Measurements from ENCODE around the gene CSGALNACT2.

DNA sequence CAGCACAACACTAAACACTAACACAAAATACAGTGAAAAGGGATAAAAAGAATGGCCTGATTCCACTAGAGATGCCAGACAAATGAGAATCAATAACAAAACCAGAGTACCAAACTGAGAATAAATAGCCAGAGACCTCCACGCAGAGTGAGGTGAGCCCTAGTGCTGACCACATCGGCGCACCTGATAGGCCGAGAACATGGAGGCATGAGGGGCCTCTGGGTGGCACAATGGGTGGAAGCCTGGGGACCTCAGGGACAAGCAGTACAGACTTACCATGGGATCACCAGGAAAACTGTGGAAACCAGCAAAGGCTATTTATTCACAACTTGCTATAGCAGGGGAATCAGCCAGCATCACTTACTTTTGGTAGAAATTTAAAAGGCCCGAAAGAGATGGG lies 1.8 kb upstream of the CSGALNACT2 start:
- TF ChIP-seq CTCF (IDR thresholded peaks at IDR 0.05; ENCODE audit: low read depth, low read length) = no peak
- no peak for TF ChIP-seq EZH2phosphoT487 (IDR thresholded peaks at IDR 0.05; ENCODE audit: low read depth)

All from OCI-LY3 (cell line).